ENCODE results near the gene CREB3L2.

GRCh38 chr7:137877027-137877675 lies 124.7 kb downstream of the CREB3L2 start:
- no peak for TF ChIP-seq CTCF (conservative IDR thresholded peaks at IDR 0.05)
- TF ChIP-seq EZH2 (IDR thresholded peaks at IDR 0.05; ENCODE audit: low read depth), result no peak

Data from PC-9 (cell line).